Measurements from ENCODE around the gene NEMF. TPM values are rescaled to one million over a fixed set of nuclear protein-coding genes. Genes with fewer than 3 reads are reported as not detected.
"Not testable (repeated sequence)": the region's sequence is repeated elsewhere in the genome, so short reads cannot be mapped to it uniquely, and the experiment has no call there.

NEMF gene
- polyA plus RNA-seq, 1 donor (not counting 4 experiments of a cell fraction or from before 2014, with no cell fraction given), result 55.1 TPM

- Histone ChIP-seq H3K4me3 (ENCODE audit: control insufficient read depth in 2 of 3, extremely low read depth in 1 of 3, insufficient read depth in 2 of 3, low read depth in 1 of 3, low read length in 3 of 3) (no peak overlapping the region), H3K9me3 (ENCODE audit: control insufficient read depth, low read depth, low read length) (no peaks in the 10 kb centered on the region), H3K9me1 (ENCODE audit: control insufficient read depth, extremely low read depth, insufficient read depth, low read length) (no peaks in the 10 kb centered on the region), H3K27ac (ENCODE audit: control insufficient read depth, insufficient read depth, low read length) (no peak overlapping the region), H4K20me1 (ENCODE audit: control insufficient read depth, extremely low read depth, insufficient read depth, low read length) (no peaks in the 10 kb centered on the region), H3K9ac (ENCODE audit: control insufficient read depth, extremely low read depth, insufficient read depth, low read length) (no peak overlapping the region), H3K4me2 (ENCODE audit: control insufficient read depth, extremely low read depth, insufficient read depth, low read depth, low read length) (no peak overlapping the region), H3K27me3 (ENCODE audit: control insufficient read depth, extremely low read depth, insufficient read depth, low read length) (no peaks in the 10 kb centered on the region), H3K79me2 (ENCODE audit: control insufficient read depth, insufficient read depth, low read length) (no peaks in the 10 kb centered on the region), H3K4me1 (ENCODE audit: control insufficient read depth, extremely low read depth, insufficient read depth, low read length) (peaks cover 12% of the 10 kb centered on the region), H3K36me3 (ENCODE audit: control insufficient read depth in 2 of 2, extremely low read depth in 1 of 2, insufficient read depth in 2 of 2, low read length in 2 of 2) (no peaks in the 10 kb centered on the region), H2AFZ (ENCODE audit: control insufficient read depth, low read length) (no peak overlapping the region)
- no peak for FAIRE-seq
- no peak for DNase-seq (ENCODE audit: low read depth, low spot score)
- TF ChIP-seq CTCF (optimal IDR thresholded peaks at IDR 0.05 in 1 of 3, IDR thresholded peaks at IDR 0.05 in 1 of 3, conservative IDR thresholded peaks at IDR 0.05 in 1 of 3; ENCODE audit: extremely low read depth in 1 of 3, insufficient read depth in 2 of 3, low read length in 3 of 3) (no peak), EZH2 (IDR thresholded peaks at IDR 0.05; ENCODE audit: low read length) (no peak)
- dilution Hi-C loops (cut with MboI; ENCODE audit: extremely low pct_ligation_motif_present, low sequenced_read_pairs), result no loop called here
Observed at GRCh38 chr14:49876563-49877127, 24.1 kb upstream of the NEMF start.

- DNase-seq (ENCODE audit: low read depth, low spot score) (no peak), FAIRE-seq (no peak)
- H3K9me1 ChIP-seq (ENCODE audit: control insufficient read depth, extremely low read depth, insufficient read depth, low read length), result no peaks in the 10 kb centered on the region
- H3K36me3 ChIP-seq (ENCODE audit: control insufficient read depth in 2 of 2, extremely low read depth in 1 of 2, insufficient read depth in 2 of 2, low read length in 2 of 2), result no peaks in the 10 kb centered on the region
- H4K20me1 ChIP-seq (ENCODE audit: control insufficient read depth, extremely low read depth, insufficient read depth, low read length), result no peaks in the 10 kb centered on the region
- H3K4me1 ChIP-seq (ENCODE audit: control insufficient read depth, extremely low read depth, insufficient read depth, low read length), result peaks cover 8% of the 10 kb centered on the region
- no peak overlapping the region for H3K4me3 ChIP-seq (ENCODE audit: control insufficient read depth in 2 of 3, extremely low read depth in 1 of 3, insufficient read depth in 2 of 3, low read depth in 1 of 3, low read length in 3 of 3)
- H3K79me2 ChIP-seq (ENCODE audit: control insufficient read depth, insufficient read depth, low read length), result no peaks in the 10 kb centered on the region
- no peak overlapping the region for H3K9ac ChIP-seq (ENCODE audit: control insufficient read depth, extremely low read depth, insufficient read depth, low read length)
- no peak overlapping the region for H3K27ac ChIP-seq (ENCODE audit: control insufficient read depth, insufficient read depth, low read length)
- dilution Hi-C loops (cut with MboI; ENCODE audit: extremely low pct_ligation_motif_present, low sequenced_read_pairs), result no loop called here
- H3K4me2 ChIP-seq (ENCODE audit: control insufficient read depth, extremely low read depth, insufficient read depth, low read depth, low read length), result no peak overlapping the region
- H3K9me3 ChIP-seq (ENCODE audit: control insufficient read depth, low read depth, low read length), result no peaks in the 10 kb centered on the region
- TF ChIP-seq CTCF (optimal IDR thresholded peaks at IDR 0.05 in 1 of 3, IDR thresholded peaks at IDR 0.05 in 1 of 3, conservative IDR thresholded peaks at IDR 0.05 in 1 of 3; ENCODE audit: extremely low read depth in 1 of 3, insufficient read depth in 2 of 3, low read length in 3 of 3), result no peak
- no peak for TF ChIP-seq EZH2 (IDR thresholded peaks at IDR 0.05; ENCODE audit: low read length)
- H3K27me3 ChIP-seq (ENCODE audit: control insufficient read depth, extremely low read depth, insufficient read depth, low read length), result no peaks in the 10 kb centered on the region
- no peak overlapping the region for H2AFZ ChIP-seq (ENCODE audit: control insufficient read depth, low read length)
Observed at GRCh38 chr14:49875640-49876198, 23.1 kb upstream of the NEMF start.

- H3K27me3 ChIP-seq (ENCODE audit: control insufficient read depth, extremely low read depth, insufficient read depth, low read length); H3K9ac ChIP-seq (ENCODE audit: control insufficient read depth, extremely low read depth, insufficient read depth, low read length); H3K4me2 ChIP-seq (ENCODE audit: control insufficient read depth, extremely low read depth, insufficient read depth, low read depth, low read length); H3K36me3 ChIP-seq (ENCODE audit: control insufficient read depth in 2 of 2, extremely low read depth in 1 of 2, insufficient read depth in 2 of 2, low read length in 2 of 2); H3K79me2 ChIP-seq (ENCODE audit: control insufficient read depth, insufficient read depth, low read length); H3K27ac ChIP-seq (ENCODE audit: control insufficient read depth, insufficient read depth, low read length); dilution Hi-C loops (cut with MboI; ENCODE audit: extremely low pct_ligation_motif_present, low sequenced_read_pairs); H3K9me1 ChIP-seq (ENCODE audit: control insufficient read depth, extremely low read depth, insufficient read depth, low read length); H4K20me1 ChIP-seq (ENCODE audit: control insufficient read depth, extremely low read depth, insufficient read depth, low read length); H3K4me3 ChIP-seq (ENCODE audit: control insufficient read depth in 2 of 3, extremely low read depth in 1 of 3, insufficient read depth in 2 of 3, low read depth in 1 of 3, low read length in 3 of 3); DNase-seq (ENCODE audit: low read depth, low spot score); H3K4me1 ChIP-seq (ENCODE audit: control insufficient read depth, extremely low read depth, insufficient read depth, low read length); FAIRE-seq; H3K9me3 ChIP-seq (ENCODE audit: control insufficient read depth, low read depth, low read length); H2AFZ ChIP-seq (ENCODE audit: control insufficient read depth, low read length): not testable (repeated sequence)
Observed at GRCh38 chr14:49873548-49873947, 21.0 kb upstream of the NEMF start.

Measured in keratinocyte (primary cell).